Esophagus (tissue), 2 donors: ENCODE results near the gene DUSP22. TPM values are rescaled to one million over a fixed set of nuclear protein-coding genes. Genes with fewer than 3 reads are reported as not detected.
A peak's percentile ranks its signal among the peaks of the same experiment; 100 is the strongest.

Source experiments
- H3K27ac ChIP-seq, 2 donors: one replicate each; pipeline ENCODE4 v1.5.1; 2013; ENCODE audit warnings: low read depth in 2 of 2, mild to moderate bottlenecking in 2 of 2, inconsistent platforms in 1 of 2, low read length in 1 of 2, moderate library complexity in 1 of 2
- H3K27me3 ChIP-seq, 2 donors: one replicate each; pipeline ENCODE4 v1.6.1; 2013; ENCODE audit warnings: low read length in 2 of 2, control low read depth in 1 of 2, mild to moderate bottlenecking in 1 of 2; ENCODE audit not compliant: insufficient read depth in 2 of 2, control insufficient read depth in 1 of 2
- H3K36me3 ChIP-seq, 2 donors: one replicate each; pipeline ENCODE4 v1.6.1; 2013; ENCODE audit warnings: low read length in 1 of 2; ENCODE audit not compliant: control insufficient read depth in 2 of 2, insufficient read depth in 2 of 2
- H3K4me1 ChIP-seq, 2 donors: one replicate each; pipeline ENCODE4 v1.6.1; 2013; ENCODE audit warnings: low read length in 1 of 2; ENCODE audit not compliant: control insufficient read depth in 2 of 2, insufficient read depth in 2 of 2
- H3K4me3 ChIP-seq, 2 donors: one replicate each; pipeline ENCODE4 v1.5.1; 2013; ENCODE audit warnings: low read length in 2 of 2, mild to moderate bottlenecking in 2 of 2, low read depth in 1 of 2, moderate library complexity in 1 of 2
- H3K9me3 ChIP-seq, 2 donors: one replicate each; pipeline ENCODE4 v1.6.1; 2013; ENCODE audit warnings: mild to moderate bottlenecking in 2 of 2, low read depth in 1 of 2, low read length in 1 of 2, moderate library complexity in 1 of 2; ENCODE audit not compliant: control insufficient read depth in 2 of 2, insufficient read depth in 1 of 2
- WGBS, 2 donors: extraction: QIAGEN DNeasy Blood & Tissue Kit; methylation state at CpG; one replicate each; pipeline ENCODE4 v1.1.7; 2013; 5-methylcytosine and 5-hydroxymethylcytosine counted together
- polyA plus RNA-seq, 2 donors: library from polyadenylated mRNA; stranded (reverse); fragments of 200-250 nt; gene quantifications; one replicate each; pipeline ENCODE4 v1.2.3, GENCODE V29; 2013
- donor health status: healthy with polysubstance abuse.
- donor health status: Bipolar disorder and iron deficiency.

Gene DUSP22
- polyA plus RNA-seq, 2 donors: 37.4 to 55.3 TPM

GRCh38 chr6:320351-321157 lies 28.3 kb downstream of the DUSP22 start:
- Histone ChIP-seq H3K9me3 (peaks cover 2 to 3% of the 10 kb centered on the region in 2 donors), H3K4me1 (peaks cover 8 to 13% of the 10 kb centered on the region in 2 donors), H3K36me3 (no peaks in the 10 kb centered on the region), H3K27me3 (no peaks in the 10 kb centered on the region), H3K4me3 (no peak overlapping the region), H3K27ac (peak overlapping the region in 1 of 2 donors; percentile 58)
- whole genome bisulfite sequencing, 2 donors: 86% methylated on average over 13 of the region's 13 CpGs

GRCh38 chr6:321158-321438 lies 28.8 kb downstream of the DUSP22 start:
- Histone ChIP-seq H3K9me3 (peaks cover 2 to 3% of the 10 kb centered on the region in 2 donors), H3K4me3 (no peak overlapping the region), H3K36me3 (no peaks in the 10 kb centered on the region), H3K27ac (peak overlapping the region in 1 of 2 donors; percentile 4), H3K27me3 (no peaks in the 10 kb centered on the region), H3K4me1 (peaks cover 8 to 13% of the 10 kb centered on the region in 2 donors)
- WGBS, 2 donors: 58 to 75% methylated on average over 1 of the region's 1 CpG

GRCh38 chr6:321536-322258 lies 29.4 kb downstream of the DUSP22 start:
- Histone ChIP-seq H3K9me3 (peaks cover 2 to 3% of the 10 kb centered on the region in 2 donors), H3K36me3 (peaks cover 0 to under 1% of the 10 kb centered on the region in 2 donors), H3K27ac (no peak overlapping the region), H3K4me3 (no peak overlapping the region), H3K27me3 (no peaks in the 10 kb centered on the region), H3K4me1 (peaks cover 8 to 13% of the 10 kb centered on the region in 2 donors)
- 60 to 62% methylated on average over 3 of the region's 3 CpGs for WGBS, 2 donors

GRCh38 chr6:322259-322930 lies 30.1 kb downstream of the DUSP22 start:
- H3K27me3 ChIP-seq: no peaks in the 10 kb centered on the region
- H3K4me1 ChIP-seq: peaks cover 9 to 18% of the 10 kb centered on the region in 2 donors
- H3K4me3 ChIP-seq: no peak overlapping the region
- H3K9me3 ChIP-seq: peaks cover 3 to 6% of the 10 kb centered on the region in 2 donors
- 73 to 76% methylated on average over 14 of the region's 14 CpGs for WGBS, 2 donors
- H3K36me3 ChIP-seq: peaks cover 0 to 3% of the 10 kb centered on the region in 2 donors
- no peak overlapping the region for H3K27ac ChIP-seq

- peaks cover 13 to 21% of the 10 kb centered on the region in 2 donors for H3K4me1 ChIP-seq
- H3K36me3 ChIP-seq: peaks cover 0 to 3% of the 10 kb centered on the region in 2 donors
- H3K27ac ChIP-seq: no peak overlapping the region
- WGBS, 2 donors: 78 to 80% methylated on average over 12 of the region's 12 CpGs
- no peaks in the 10 kb centered on the region for H3K27me3 ChIP-seq
- no peak overlapping the region for H3K4me3 ChIP-seq
- H3K9me3 ChIP-seq: peaks cover 3 to 7% of the 10 kb centered on the region in 2 donors
Observed at GRCh38 chr6:322940-323729, 30.8 kb downstream of the DUSP22 start.

GRCh38 chr6:323730-324088 lies 31.4 kb downstream of the DUSP22 start:
- peaks cover 0 to 3% of the 10 kb centered on the region in 2 donors for H3K36me3 ChIP-seq
- H3K27ac ChIP-seq: no peak overlapping the region
- peaks cover 3 to 7% of the 10 kb centered on the region in 2 donors for H3K9me3 ChIP-seq
- no peak overlapping the region for H3K4me3 ChIP-seq
- H3K4me1 ChIP-seq: peaks cover 13 to 21% of the 10 kb centered on the region in 2 donors
- H3K27me3 ChIP-seq: no peaks in the 10 kb centered on the region
- 70 to 78% methylated on average over 4 of the region's 4 CpGs for WGBS, 2 donors

- peaks cover 13 to 21% of the 10 kb centered on the region in 2 donors for H3K4me1 ChIP-seq
- no peak overlapping the region for H3K4me3 ChIP-seq
- 87 to 90% methylated on average over 19 of the region's 19 CpGs for WGBS, 2 donors
- peaks cover 3 to 7% of the 10 kb centered on the region in 2 donors for H3K9me3 ChIP-seq
- H3K27me3 ChIP-seq: no peaks in the 10 kb centered on the region
- H3K27ac ChIP-seq: no peak overlapping the region
- peaks cover 0 to 3% of the 10 kb centered on the region in 2 donors for H3K36me3 ChIP-seq
Observed at GRCh38 chr6:324116-324728, 31.9 kb downstream of the DUSP22 start.

- Histone ChIP-seq H3K36me3 (peaks cover 0 to 3% of the 10 kb centered on the region in 2 donors), H3K27me3 (no peaks in the 10 kb centered on the region), H3K27ac (no peak overlapping the region), H3K9me3 (peaks cover 3 to 7% of the 10 kb centered on the region in 2 donors), H3K4me3 (no peak overlapping the region), H3K4me1 (peaks cover 13 to 21% of the 10 kb centered on the region in 2 donors)
- WGBS, 2 donors: 88 to 89% methylated on average over 11 of the region's 11 CpGs
Observed at GRCh38 chr6:324729-325125, 32.4 kb downstream of the DUSP22 start.
